ENCODE data around the gene MXRA8.

The MXRA8 gene

GRCh38 chr1:1335792-1336248, 22.5 kb downstream of the MXRA8 start:
- no peak for TF ChIP-seq CTCF (IDR thresholded peaks at IDR 0.05)

- no peak for TF ChIP-seq CTCF (IDR thresholded peaks at IDR 0.05)
Observed at GRCh38 chr1:1335283-1335682, 23.1 kb downstream of the MXRA8 start.

GRCh38 chr1:1334835-1335234, 23.5 kb downstream of the MXRA8 start:
- TF ChIP-seq CTCF (IDR thresholded peaks at IDR 0.05): no peak

GRCh38 chr1:1333551-1334241, 24.7 kb downstream of the MXRA8 start:
- TF ChIP-seq CTCF (IDR thresholded peaks at IDR 0.05): no peak

GRCh38 chr1:1332774-1333480, 25.4 kb downstream of the MXRA8 start:
- TF ChIP-seq CTCF (IDR thresholded peaks at IDR 0.05): no peak

GRCh38 chr1:1332031-1332755, 26.2 kb downstream of the MXRA8 start:
- TF ChIP-seq CTCF (IDR thresholded peaks at IDR 0.05): no peak

- no peak for TF ChIP-seq CTCF (IDR thresholded peaks at IDR 0.05)
Observed at GRCh38 chr1:1331068-1331965, 27.0 kb downstream of the MXRA8 start, which contains the start of gene TAS1R3. TSS of gene TAS1R3 (plus strand) at chr1:1331280. CDS start at chr1:1331346, 66 bp downstream.

Measured in LNCAP (cell line).